ENCODE measurements around the gene DIPK1A. TPM values are rescaled to one million over a fixed set of nuclear protein-coding genes. Genes with fewer than 3 reads are reported as not detected.

DIPK1A gene
- total RNA-seq, 1 donor from 2014 or later, result 8.4 TPM

DNA sequence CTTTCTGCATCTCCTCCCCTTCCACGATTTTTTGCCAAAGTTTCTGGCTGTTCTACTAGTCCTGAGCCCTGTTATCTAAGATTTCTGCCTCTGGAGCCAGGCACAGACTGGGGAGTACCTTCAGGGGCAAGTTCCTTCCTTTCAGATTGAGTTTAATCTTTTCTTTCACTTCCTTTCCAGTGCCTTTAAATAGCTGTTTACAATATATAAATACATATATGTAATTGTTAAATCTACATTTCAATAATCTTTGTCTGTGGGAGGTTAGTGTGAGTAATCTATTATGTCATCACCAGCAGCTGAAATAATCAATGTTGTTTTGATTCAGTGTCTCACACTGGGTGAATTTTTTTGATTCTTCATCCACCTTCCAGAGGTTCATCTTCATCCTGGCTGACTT lies 31.8 kb downstream of the DIPK1A start:
- H3K79me2 ChIP-seq (ENCODE audit: insufficient read depth, low read length), result no peaks in the 10 kb centered on the region
- H4K20me1 ChIP-seq (ENCODE audit: insufficient read depth, low read length), result no peaks in the 10 kb centered on the region
- no peak overlapping the region for H3K9ac ChIP-seq (ENCODE audit: low read length)
- H3K9me3 ChIP-seq (ENCODE audit: insufficient read depth, low read depth, low read length), result no peaks in the 10 kb centered on the region
- DNase-seq (ENCODE audit: low read depth), result no peak
- Mint-ChIP-seq H3K4me3 (ENCODE audit: unreplicated experiment) (no peak overlapping the region), H3K4me1 (ENCODE audit: low read depth, unreplicated experiment) (peaks cover 4% of the 10 kb centered on the region), H3K36me3 (ENCODE audit: low read depth, unreplicated experiment) (no peaks in the 10 kb centered on the region), H3K9me3 (ENCODE audit: unreplicated experiment) (peaks cover 3% of the 10 kb centered on the region), H3K27me3 (ENCODE audit: low read depth, unreplicated experiment) (no peaks in the 10 kb centered on the region), H3K27ac (ENCODE audit: unreplicated experiment) (no peak overlapping the region)
- no peak for FAIRE-seq
- H2AFZ ChIP-seq (ENCODE audit: low read depth, low read length), result no peak overlapping the region
- H3K27me3 ChIP-seq (ENCODE audit: insufficient read depth, low read length), result no peaks in the 10 kb centered on the region
- H3K27ac ChIP-seq (ENCODE audit: low read depth, low read length), result no peak overlapping the region
- TF ChIP-seq EZH2 (IDR thresholded peaks at IDR 0.05; ENCODE audit: insufficient read depth, low read length) (no peak), CTCF (IDR thresholded peaks at IDR 0.05; ENCODE audit: insufficient read depth, low read depth, low read length) (no peak)
- H3K4me3 ChIP-seq (ENCODE audit: insufficient read depth, low read depth, low read length), result no peak overlapping the region
- peaks cover 3% of the 10 kb centered on the region for H3K4me1 ChIP-seq (ENCODE audit: insufficient read depth, low read length)
- H3K36me3 ChIP-seq (ENCODE audit: insufficient read depth, low read length), result no peaks in the 10 kb centered on the region
- no peak overlapping the region for H3K4me2 ChIP-seq (ENCODE audit: low read length)

GRCh38 chr1:92927870-92928269 lies 33.4 kb downstream of the DIPK1A start:
- Histone ChIP-seq H3K4me2 (ENCODE audit: low read length) (no peak overlapping the region), H3K9ac (ENCODE audit: low read length) (no peak overlapping the region), H3K79me2 (ENCODE audit: insufficient read depth, low read length) (no peaks in the 10 kb centered on the region), H3K27ac (ENCODE audit: low read depth, low read length) (no peak overlapping the region), H3K36me3 (ENCODE audit: insufficient read depth, low read length) (no peaks in the 10 kb centered on the region), H3K9me3 (ENCODE audit: insufficient read depth, low read depth, low read length) (no peaks in the 10 kb centered on the region), H3K27me3 (ENCODE audit: insufficient read depth, low read length) (no peaks in the 10 kb centered on the region), H3K4me3 (ENCODE audit: insufficient read depth, low read depth, low read length) (no peak overlapping the region), H2AFZ (ENCODE audit: low read depth, low read length) (no peak overlapping the region), H4K20me1 (ENCODE audit: insufficient read depth, low read length) (no peaks in the 10 kb centered on the region), H3K4me1 (ENCODE audit: insufficient read depth, low read length) (no peaks in the 10 kb centered on the region)
- no peak for DNase-seq (ENCODE audit: low read depth)
- TF ChIP-seq EZH2 (IDR thresholded peaks at IDR 0.05; ENCODE audit: insufficient read depth, low read length) (no peak), CTCF (IDR thresholded peaks at IDR 0.05; ENCODE audit: insufficient read depth, low read depth, low read length) (peak; percentile 9)
- no peaks in the 10 kb centered on the region for H3K27me3 Mint-ChIP-seq (ENCODE audit: low read depth, unreplicated experiment)
- no peak overlapping the region for H3K27ac Mint-ChIP-seq (ENCODE audit: unreplicated experiment)
- peaks cover 3% of the 10 kb centered on the region for H3K4me1 Mint-ChIP-seq (ENCODE audit: low read depth, unreplicated experiment)
- H3K36me3 Mint-ChIP-seq (ENCODE audit: low read depth, unreplicated experiment), result no peaks in the 10 kb centered on the region
- no peak overlapping the region for H3K4me3 Mint-ChIP-seq (ENCODE audit: unreplicated experiment)
- FAIRE-seq, result no peak
- H3K9me3 Mint-ChIP-seq (ENCODE audit: unreplicated experiment), result peaks cover 3% of the 10 kb centered on the region

- H3K27me3 Mint-ChIP-seq (ENCODE audit: low read depth, unreplicated experiment), result no peaks in the 10 kb centered on the region
- H3K79me2 ChIP-seq (ENCODE audit: insufficient read depth, low read length), result no peaks in the 10 kb centered on the region
- DNase-seq (ENCODE audit: low read depth) (no peak), FAIRE-seq (no peak)
- no peak overlapping the region for H3K27ac Mint-ChIP-seq (ENCODE audit: unreplicated experiment)
- H3K36me3 Mint-ChIP-seq (ENCODE audit: low read depth, unreplicated experiment), result no peaks in the 10 kb centered on the region
- H4K20me1 ChIP-seq (ENCODE audit: insufficient read depth, low read length), result no peaks in the 10 kb centered on the region
- H3K4me1 ChIP-seq (ENCODE audit: insufficient read depth, low read length), result no peaks in the 10 kb centered on the region
- no peak overlapping the region for H3K9ac ChIP-seq (ENCODE audit: low read length)
- no peaks in the 10 kb centered on the region for H3K36me3 ChIP-seq (ENCODE audit: insufficient read depth, low read length)
- no peak overlapping the region for H3K4me2 ChIP-seq (ENCODE audit: low read length)
- H3K9me3 ChIP-seq (ENCODE audit: insufficient read depth, low read depth, low read length), result no peaks in the 10 kb centered on the region
- TF ChIP-seq EZH2 (IDR thresholded peaks at IDR 0.05; ENCODE audit: insufficient read depth, low read length) (no peak), CTCF (IDR thresholded peaks at IDR 0.05; ENCODE audit: insufficient read depth, low read depth, low read length) (no peak)
- no peak overlapping the region for H3K4me3 Mint-ChIP-seq (ENCODE audit: unreplicated experiment)
- no peak overlapping the region for H2AFZ ChIP-seq (ENCODE audit: low read depth, low read length)
- H3K4me3 ChIP-seq (ENCODE audit: insufficient read depth, low read depth, low read length), result no peak overlapping the region
- H3K27me3 ChIP-seq (ENCODE audit: insufficient read depth, low read length), result no peaks in the 10 kb centered on the region
- H3K9me3 Mint-ChIP-seq (ENCODE audit: unreplicated experiment), result peaks cover 3% of the 10 kb centered on the region
- peaks cover 3% of the 10 kb centered on the region for H3K4me1 Mint-ChIP-seq (ENCODE audit: low read depth, unreplicated experiment)
- no peak overlapping the region for H3K27ac ChIP-seq (ENCODE audit: low read depth, low read length)
Observed at GRCh38 chr1:92926873-92927272, 34.4 kb downstream of the DIPK1A start.
